T-cell (primary cell): ENCODE results near the gene ZDHHC13. TPM values are rescaled to one million over a fixed set of nuclear protein-coding genes. Genes with fewer than 3 reads are reported as not detected.

Source experiments
- ATAC-seq, 4 experiments: fragments of 200-7000 bp in 3 of 4; fragments of 150-1000 bp in 1 of 4; cut with Tn5 transposase; replicated peaks in 1 of 4; 1 replicate in 3 of 4; 2 replicates in 1 of 4; pipeline ENCODE4 v1.10.0; 2021; ENCODE audit warnings: moderate library complexity in 3 of 4, mild to moderate bottlenecking in 2 of 4, moderate number of reproducible peaks in 1 of 4
- CTCF ChIA-PET, 2 donors: fragments of 300-600 bp; sonication (Branson Sonifier 250); formaldehyde crosslinking; loops; one replicate each; lab custom pipeline; 2022; ENCODE audit warnings: antibody characterized with exemption in 2 of 2; lab: Charles Lee
- POLR2A ChIA-PET, 2 donors: fragments of 300-600 bp; sonication (Branson Sonifier 250); formaldehyde crosslinking; loops; one replicate each; lab custom pipeline; 2022; ENCODE audit warnings: antibody characterized with exemption in 2 of 2; lab: Charles Lee
- DNase-seq, 35 experiments: peaks; one replicate each; pipeline versions ENCODE4 v3.0.0 to v3.0.0-alpha.2; 2013 to 2023
- H3K27ac ChIP-seq: one replicate; pipeline ENCODE4 v1.5.1; 2013; ENCODE audit warnings: low read length
- H3K27me3 ChIP-seq, 2 experiments: replicated peaks in 1 of 2; 1 replicate in 1 of 2; 2 replicates in 1 of 2; pipeline versions ENCODE4 v1.6.1 to v1.7.0; 2013; ENCODE audit warnings: low read length in 1 of 2, mixed read lengths in 1 of 2; ENCODE audit not compliant: control insufficient read depth in 2 of 2, insufficient read depth in 2 of 2; ENCODE audit errors: extremely low read depth in 1 of 2
- H3K36me3 ChIP-seq, 2 donors: 1 replicate in 1 of 2; 2 replicates in 1 of 2; pipeline versions ENCODE4 v1.6.1 to v1.7.0; 2013; ENCODE audit warnings: low read length in 1 of 2; ENCODE audit not compliant: control insufficient read depth in 2 of 2, insufficient read depth in 1 of 2; ENCODE audit errors: extremely low read depth in 1 of 2
- H3K4me1 ChIP-seq, 2 experiments: 1 replicate in 1 of 2; 2 replicates in 1 of 2; pipeline versions ENCODE4 v1.6.1 to v1.7.0; 2013; ENCODE audit warnings: low read length in 2 of 2, mixed read lengths in 1 of 2; ENCODE audit not compliant: insufficient read depth in 2 of 2, control insufficient read depth in 1 of 2; ENCODE audit errors: extremely low read depth in 1 of 2
- H3K4me3 ChIP-seq, 2 donors: 1 replicate in 1 of 2; 2 replicates in 1 of 2; pipeline versions ENCODE4 v1.5.1 to v1.7.0; 2013; ENCODE audit warnings: mild to moderate bottlenecking in 2 of 2, low read length in 1 of 2, moderate library complexity in 1 of 2; ENCODE audit not compliant: control insufficient read depth in 1 of 2; ENCODE audit errors: extremely low read depth in 1 of 2
- H3K9me3 ChIP-seq: 2 replicates; pipeline ENCODE4 v1.7.0; 2013
- H3K27ac Mint-ChIP-seq, 2 donors: one replicate each; pipeline ENCODE4 v1.8.0; 2020 to 2021; ENCODE audit warnings: mild to moderate bottlenecking in 2 of 2, mixed read lengths in 2 of 2
- H3K27me3 Mint-ChIP-seq, 2 donors: one replicate each; pipeline ENCODE4 v1.8.0; 2021 to 2022; ENCODE audit warnings: mixed read lengths in 2 of 2
- H3K36me3 Mint-ChIP-seq: one replicate; pipeline ENCODE4 v1.8.0; 2021; ENCODE audit warnings: mixed read lengths
- H3K4me1 Mint-ChIP-seq, 3 donors: one replicate each; pipeline ENCODE4 v1.8.0; 2020 to 2022; ENCODE audit warnings: mixed read lengths in 3 of 3, mild to moderate bottlenecking in 1 of 3
- H3K4me3 Mint-ChIP-seq, 3 donors: one replicate each; pipeline ENCODE4 v1.8.0; 2020 to 2022; ENCODE audit warnings: mild to moderate bottlenecking in 3 of 3, mixed read lengths in 3 of 3, moderate library complexity in 3 of 3
- H3K9me3 Mint-ChIP-seq, 3 donors: one replicate each; pipeline ENCODE4 v1.8.0; 2020 to 2022; ENCODE audit warnings: mixed read lengths in 3 of 3
- WGBS: methylation state at CpG from one replicate; pipeline ENCODE4 v1.1.5; 2013; ENCODE audit warnings: missing lambda C conversion rate; ENCODE audit not compliant: insufficient coverage; 5-methylcytosine and 5-hydroxymethylcytosine counted together
- total RNA-seq, 35 experiments: library from RNA in 6 of 35; stranded (reverse) in 6 of 35; fragments of 120-200 nt in 1 of 35; gene quantifications; one replicate each; pipeline versions ENCODE4 v1.2.1 to v1.2.4 and lab custom pipeline; 2013 to 2026

ZDHHC13 gene
- total RNA-seq, 5 donors from 2014 or later (not counting 1 experiment from before 2014, with no cell fraction given), result 10.2 to 16.3 (median 13.4) TPM

DNA sequence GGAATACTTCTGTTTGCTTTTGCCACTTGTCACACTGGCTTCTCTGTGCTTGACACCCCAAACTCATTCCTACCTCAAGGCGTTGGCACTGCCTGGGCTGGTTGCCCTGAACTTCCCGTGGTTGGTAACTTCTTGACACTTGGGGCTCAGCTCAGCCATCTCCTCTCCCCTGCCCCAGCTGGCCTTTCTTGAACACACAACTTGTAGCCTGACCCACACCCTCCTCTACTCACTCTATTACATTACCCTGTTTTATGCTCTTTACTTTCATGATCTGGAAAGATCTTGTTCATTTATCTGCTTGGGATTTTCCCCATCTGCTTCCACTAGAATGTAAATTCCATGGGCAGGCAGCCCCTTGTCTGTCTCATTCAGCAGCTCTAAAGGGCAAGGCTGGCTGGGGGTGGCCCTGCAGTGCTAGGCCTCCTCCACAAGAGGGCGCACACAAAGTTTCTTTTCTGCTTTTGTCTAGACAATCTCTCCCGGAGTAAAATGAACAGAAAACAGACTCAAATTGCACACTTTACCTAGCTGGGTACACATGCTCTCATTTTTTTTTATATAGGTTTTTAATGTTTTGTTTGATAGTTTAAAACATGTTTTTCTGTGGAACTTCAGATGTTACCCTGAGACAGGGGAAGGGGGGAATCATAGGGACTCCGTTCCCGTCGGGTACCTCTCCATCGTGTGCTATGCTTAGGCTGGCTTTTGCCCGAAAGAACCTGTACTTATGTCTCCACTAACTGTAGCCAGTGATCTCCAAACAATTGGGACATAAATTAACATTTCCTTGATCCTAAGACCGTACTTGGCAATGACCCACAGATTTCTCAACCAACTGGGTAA is 40.0 kb upstream of the ZDHHC13 start:
- Histone ChIP-seq H3K27me3 (peaks cover 0 to 8% of the 10 kb centered on the region in 2 experiments), H3K9me3 (no peaks in the 10 kb centered on the region), H3K4me3 (no peak overlapping the region), H3K36me3 (no peaks in the 10 kb centered on the region), H3K27ac (no peak overlapping the region), H3K4me1 (no peaks in the 10 kb centered on the region)
- DNase-seq (peak in 31 of 35 experiments; percentile 9 to 69 (median 43)), ATAC-seq (peak; percentile 51 to 79 (median 66))
- CTCF ChIA-PET, result interaction anchor here (0.5 to 1.6 kb wide), 10 partner anchors 9 to 313 kb away, joined by 3 to 7 read pairs (median 3); no protein-coding TSS in a partner anchor
- H3K9me3 Mint-ChIP-seq, result no peaks in the 10 kb centered on the region
- no peak overlapping the region for H3K27ac Mint-ChIP-seq
- no peaks in the 10 kb centered on the region for H3K36me3 Mint-ChIP-seq
- WGBS, result 28% methylated on average over 2 of the region's 10 CpGs
- no peak overlapping the region for H3K4me3 Mint-ChIP-seq
- POLR2A ChIA-PET, result no interaction called here
- H3K27me3 Mint-ChIP-seq, result peaks cover 9 to 21% of the 10 kb centered on the region in 2 donors
- peaks cover 0 to 4% (median 0%) of the 10 kb centered on the region in 3 donors for H3K4me1 Mint-ChIP-seq

DNA sequence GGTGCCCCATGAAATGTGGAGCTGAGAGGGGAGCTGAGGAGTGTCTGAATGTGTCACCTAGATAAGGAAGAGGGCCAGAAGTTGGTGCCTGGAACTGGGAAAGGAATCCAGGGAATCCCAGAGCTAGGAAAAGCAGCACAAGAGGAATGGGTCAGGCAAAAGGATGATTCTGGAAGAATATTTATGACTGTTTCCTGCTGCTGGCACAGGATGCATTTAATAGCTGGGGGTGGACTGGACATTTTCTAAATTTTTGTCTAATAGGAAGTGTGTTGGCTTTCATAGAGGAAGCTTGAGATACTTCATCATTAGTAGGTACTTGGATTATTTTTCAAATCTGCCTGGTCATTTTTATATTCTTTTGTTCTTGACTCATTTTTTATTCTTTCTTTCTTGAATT is 39.0 kb upstream of the ZDHHC13 start:
- CTCF ChIA-PET, result interaction anchor here (0.6 to 1.4 kb wide), 4 partner anchors 17 to 314 kb away, joined by 3 to 4 read pairs (median 3); no protein-coding TSS in a partner anchor
- ATAC-seq (no peak), DNase-seq (no peak)
- H3K9me3 ChIP-seq, result no peaks in the 10 kb centered on the region
- Mint-ChIP-seq H3K4me1 (peaks cover 0 to 4% (median 0%) of the 10 kb centered on the region in 3 donors), H3K36me3 (no peaks in the 10 kb centered on the region), H3K9me3 (no peaks in the 10 kb centered on the region), H3K27ac (no peak overlapping the region), H3K27me3 (peaks cover 9 to 21% of the 10 kb centered on the region in 2 donors), H3K4me3 (no peak overlapping the region)
- no peaks in the 10 kb centered on the region for H3K4me1 ChIP-seq
- H3K4me3 ChIP-seq, result no peak overlapping the region
- H3K27ac ChIP-seq, result no peak overlapping the region
- H3K36me3 ChIP-seq, result no peaks in the 10 kb centered on the region
- POLR2A ChIA-PET, result no interaction called here
- peaks cover 0 to 4% of the 10 kb centered on the region in 2 experiments for H3K27me3 ChIP-seq

DNA sequence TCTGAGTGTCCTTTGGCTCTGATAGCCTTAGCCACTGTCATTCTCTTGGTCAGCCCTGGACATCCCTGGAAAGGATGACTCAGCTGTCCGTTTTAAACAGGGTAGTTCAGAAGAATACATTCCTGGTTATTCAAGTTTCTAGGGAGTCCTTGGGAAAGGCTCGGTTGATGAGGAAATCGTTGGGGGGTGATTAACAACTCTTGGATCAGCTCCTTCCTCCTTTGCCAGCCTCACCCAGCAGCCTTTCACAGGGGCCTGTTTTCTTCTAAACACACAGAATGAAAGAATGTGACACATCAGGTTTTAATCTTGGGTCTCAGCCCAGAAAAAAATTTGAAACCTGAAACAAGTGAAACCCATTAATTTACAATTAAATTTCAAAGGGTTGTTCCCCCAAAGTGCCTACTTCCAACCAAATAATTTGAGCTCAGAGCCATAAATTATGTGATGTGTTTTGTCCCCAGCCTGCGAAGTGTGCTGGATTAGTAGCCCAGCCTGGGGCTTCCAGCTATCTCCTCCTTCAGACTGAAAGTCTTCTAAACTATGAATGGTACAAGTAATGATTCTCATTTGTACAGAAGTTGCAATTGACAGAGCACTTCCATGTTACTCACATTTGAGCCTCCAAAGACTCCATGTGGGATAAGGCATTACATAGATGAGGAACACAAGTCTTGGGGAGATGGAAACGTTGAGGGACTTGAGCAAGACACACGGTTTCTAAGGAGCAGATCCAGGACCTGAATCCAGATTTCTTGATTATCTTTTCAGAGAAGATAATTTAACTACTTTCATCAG is 37.1 kb upstream of the ZDHHC13 start:
- no CpG with 5 or more reads among the region's 6 CpGs for WGBS
- CTCF ChIA-PET, result interaction anchor here (0.5 to 2.0 kb wide), 3 partner anchors 9 to 708 kb away, joined by 3 to 8 read pairs (median 6); no protein-coding TSS in a partner anchor
- peaks cover 9 to 21% of the 10 kb centered on the region in 2 donors for H3K27me3 Mint-ChIP-seq
- H3K27ac ChIP-seq, result no peak overlapping the region
- DNase-seq (no peak), ATAC-seq (no peak)
- H3K4me3 Mint-ChIP-seq, result no peak overlapping the region
- no peak overlapping the region for H3K4me3 ChIP-seq
- POLR2A ChIA-PET, result no interaction called here
- peaks cover 0 to 4% of the 10 kb centered on the region in 2 experiments for H3K27me3 ChIP-seq
- no peaks in the 10 kb centered on the region for H3K4me1 ChIP-seq
- H3K9me3 ChIP-seq, result no peaks in the 10 kb centered on the region
- H3K36me3 ChIP-seq, result no peaks in the 10 kb centered on the region
- H3K27ac Mint-ChIP-seq, result no peak overlapping the region
- H3K4me1 Mint-ChIP-seq, result peaks cover 0 to 4% (median 0%) of the 10 kb centered on the region in 3 donors
- no peaks in the 10 kb centered on the region for H3K9me3 Mint-ChIP-seq
- no peaks in the 10 kb centered on the region for H3K36me3 Mint-ChIP-seq

DNA sequence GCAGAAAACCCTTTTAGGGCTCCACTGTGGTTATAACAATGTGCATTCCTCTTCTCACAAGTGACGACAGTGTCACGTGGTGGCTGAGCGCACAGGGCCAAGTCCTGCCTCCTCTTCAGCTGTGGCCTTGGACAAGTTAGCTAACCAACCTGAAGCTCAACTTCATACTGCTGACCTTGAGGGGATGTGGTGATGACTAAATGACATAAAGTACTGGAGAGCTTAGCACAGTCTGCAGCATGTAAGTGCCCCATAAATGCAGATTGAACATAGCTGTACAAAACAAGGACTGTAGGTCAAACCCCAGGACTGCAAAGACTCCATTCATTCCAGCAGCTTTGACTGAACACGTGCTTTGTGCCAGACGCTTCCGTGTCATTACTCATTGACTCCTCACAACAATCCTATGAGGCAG is 36.4 kb upstream of the ZDHHC13 start:
- Mint-ChIP-seq H3K36me3 (no peaks in the 10 kb centered on the region), H3K9me3 (no peaks in the 10 kb centered on the region), H3K4me3 (no peak overlapping the region), H3K27me3 (peaks cover 9 to 21% of the 10 kb centered on the region in 2 donors), H3K4me1 (peaks cover 0 to 4% (median 0%) of the 10 kb centered on the region in 3 donors), H3K27ac (no peak overlapping the region)
- Histone ChIP-seq H3K36me3 (no peaks in the 10 kb centered on the region), H3K27me3 (peaks cover 0 to 4% of the 10 kb centered on the region in 2 experiments), H3K4me3 (no peak overlapping the region), H3K4me1 (no peaks in the 10 kb centered on the region), H3K27ac (no peak overlapping the region), H3K9me3 (no peaks in the 10 kb centered on the region)
- CTCF ChIA-PET, result interaction anchor here (1.7 to 2.0 kb wide), 2 partner anchors 9 to 10 kb away, joined by 6 to 8 read pairs; no protein-coding TSS in a partner anchor
- DNase-seq (no peak), ATAC-seq (no peak)
- POLR2A ChIA-PET, result interaction anchor here in 1 of 2 donors (0.6 kb wide), 1 partner anchor 23 kb away, joined by 4 read pairs; no protein-coding TSS in a partner anchor
- WGBS, result 83% methylated on average over 1 of the region's 6 CpGs

DNA sequence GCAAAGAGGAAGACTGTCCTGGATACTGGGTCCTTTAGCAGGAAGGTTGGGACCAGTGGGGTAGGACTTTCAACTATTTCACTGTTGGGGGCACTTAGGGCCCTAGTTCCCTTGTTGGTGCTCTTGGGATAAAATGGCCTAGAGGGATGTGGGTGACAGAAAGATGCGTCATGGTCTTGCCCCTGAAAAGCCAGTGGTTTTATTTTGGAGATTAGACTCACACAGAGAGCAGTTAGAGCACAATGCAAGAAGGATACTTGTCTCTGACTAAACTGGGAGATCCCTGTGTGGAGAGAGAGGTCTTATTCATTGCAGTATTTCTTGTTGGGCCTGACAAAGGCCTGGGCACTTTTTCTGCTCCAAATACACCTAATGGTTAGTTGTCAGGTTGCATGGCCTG is 33.8 kb upstream of the ZDHHC13 start:
- H3K27me3 ChIP-seq, result peaks cover 0 to 7% of the 10 kb centered on the region in 2 experiments
- ATAC-seq (no peak), DNase-seq (no peak)
- Mint-ChIP-seq H3K36me3 (no peaks in the 10 kb centered on the region), H3K4me1 (no peaks in the 10 kb centered on the region), H3K27ac (no peak overlapping the region), H3K4me3 (no peak overlapping the region), H3K27me3 (peaks cover 13 to 22% of the 10 kb centered on the region in 2 donors), H3K9me3 (no peaks in the 10 kb centered on the region)
- WGBS, result 80% methylated on average over 1 of the region's 1 CpG
- H3K27ac ChIP-seq, result no peak overlapping the region
- H3K4me3 ChIP-seq, result no peak overlapping the region
- H3K9me3 ChIP-seq, result no peaks in the 10 kb centered on the region
- ChIA-PET POLR2A (no interaction called here), CTCF (interaction anchor here (0.7 to 1.0 kb wide), 3 partner anchors 9 to 386 kb away, joined by 3 read pairs; no protein-coding TSS in a partner anchor)
- H3K36me3 ChIP-seq, result no peaks in the 10 kb centered on the region
- no peaks in the 10 kb centered on the region for H3K4me1 ChIP-seq
